Loucy (cell line): ENCODE results near the gene CHCHD6.
"Not testable (repeated sequence)": the region's sequence is repeated elsewhere in the genome, so short reads cannot be mapped to it uniquely, and the experiment has no call there.

Experiments used
- H2AFZ ChIP-seq: fragments of 200-600 bp; sonication (generic); 2 replicates; pipeline ENCODE4 v1.6.0; 2016; ENCODE audit warnings: antibody characterized with exemption, mild to moderate bottlenecking, low read length, moderate library complexity
- H3F3A ChIP-seq: fragments of 200-600 bp; 2 replicates; pipeline ENCODE4 v1.6.0; 2016; ENCODE audit warnings: antibody characterized with exemption, low read depth, mild to moderate bottlenecking
- H3K27me3 ChIP-seq: fragments of 200-600 bp; sonication (generic); 2 replicates; pipeline ENCODE4 v1.6.1; 2014; ENCODE audit warnings: low read length, mild to moderate bottlenecking; ENCODE audit not compliant: insufficient read depth, poor library complexity, severe bottlenecking
- H3K36me3 ChIP-seq: fragments of 200-600 bp; sonication (generic); 2 replicates; pipeline ENCODE4 v1.6.1; 2016; ENCODE audit warnings: low read length; ENCODE audit not compliant: insufficient read depth
- H3K4me1 ChIP-seq: fragments of 200-600 bp; sonication (generic); 2 replicates; pipeline ENCODE4 v1.5.1; 2014; ENCODE audit warnings: low read length, mild to moderate bottlenecking; ENCODE audit not compliant: insufficient read depth, poor library complexity, severe bottlenecking
- H3K4me2 ChIP-seq: fragments of 200-600 bp; sonication (generic); 2 replicates; pipeline ENCODE4 v1.6.0; 2014; ENCODE audit warnings: antibody characterized with exemption, low read length, low read depth, mild to moderate bottlenecking; ENCODE audit not compliant: poor library complexity, severe bottlenecking
- H3K4me3 ChIP-seq: fragments of 200-600 bp; sonication (generic); 2 replicates; pipeline ENCODE4 v1.5.1; 2014; ENCODE audit warnings: low read length, mild to moderate bottlenecking, mixed read lengths; ENCODE audit not compliant: poor library complexity, severe bottlenecking
- H3K79me2 ChIP-seq: fragments of 200-600 bp; sonication (generic); 2 replicates; pipeline ENCODE4 v1.6.1; 2014; ENCODE audit warnings: low read length; ENCODE audit not compliant: insufficient read depth
- H3K9ac ChIP-seq: fragments of 200-600 bp; sonication (generic); 2 replicates; pipeline ENCODE4 v1.6.0; 2014; ENCODE audit warnings: mild to moderate bottlenecking, low read depth, low read length, moderate library complexity; ENCODE audit not compliant: poor library complexity, severe bottlenecking
- H3K9me2 ChIP-seq: fragments of 200-600 bp; sonication (generic); replicated peaks from 2 replicates; pipeline ENCODE4 v1.6.1; 2016; ENCODE audit warnings: low read depth, low read length, mixed read lengths
- H3K9me3 ChIP-seq: fragments of 200-600 bp; sonication (generic); 2 replicates; pipeline ENCODE4 v1.6.1; 2014; ENCODE audit warnings: mild to moderate bottlenecking, antibody characterized with exemption, low read length, low read depth; ENCODE audit not compliant: insufficient read depth
- H4K20me1 ChIP-seq: fragments of 200-600 bp; sonication (generic); 2 replicates; pipeline ENCODE4 v1.6.0; 2014; ENCODE audit warnings: antibody characterized with exemption, low read length, mild to moderate bottlenecking; ENCODE audit not compliant: insufficient read depth, poor library complexity, severe bottlenecking
- CTCF ChIP-seq: fragments of 200-600 bp; sonication (generic); conservative IDR thresholded peaks from 2 replicates; pipeline ENCODE4 v1.5.1; 2014; ENCODE audit warnings: mild to moderate bottlenecking, antibody characterized with exemption, low read length
- EZH2phosphoT487 ChIP-seq: fragments of 200-600 bp; IDR thresholded peaks from 2 replicates; pipeline ENCODE4 v1.6.1; 2018; ENCODE audit warnings: antibody characterized with exemption, mild to moderate bottlenecking, moderate library complexity, borderline replicate concordance

CHCHD6 gene

GRCh38 chr3:126798521-126798920, 94.5 kb downstream of the CHCHD6 start:
- no peak overlapping the region for H3K9ac ChIP-seq
- no peak overlapping the region for H2AFZ ChIP-seq
- no peaks in the 10 kb centered on the region for H3K4me1 ChIP-seq
- H3K9me3 ChIP-seq: no peaks in the 10 kb centered on the region
- peaks cover 5% of the 10 kb centered on the region; the same call in 1 of the 2 replicates for H3K36me3 ChIP-seq
- H3F3A ChIP-seq: no peaks in the 10 kb centered on the region
- H3K4me3 ChIP-seq: no peak overlapping the region
- H3K9me2 ChIP-seq: no peaks in the 10 kb centered on the region
- H3K27me3 ChIP-seq: no peaks in the 10 kb centered on the region
- TF ChIP-seq EZH2phosphoT487 (no peak), CTCF (no peak)
- no peaks in the 10 kb centered on the region for H4K20me1 ChIP-seq
- H3K4me2 ChIP-seq: no peak overlapping the region
- no peaks in the 10 kb centered on the region for H3K79me2 ChIP-seq

GRCh38 chr3:126799099-126799498, 95.1 kb downstream of the CHCHD6 start:
- Histone ChIP-seq H3K36me3 (peaks cover 5% of the 10 kb centered on the region; the same call in 1 of the 2 replicates), H3K4me3 (no peak overlapping the region), H3F3A (no peaks in the 10 kb centered on the region), H2AFZ (no peak overlapping the region), H3K79me2 (no peaks in the 10 kb centered on the region), H3K9me3 (no peaks in the 10 kb centered on the region), H3K4me2 (no peak overlapping the region), H4K20me1 (no peaks in the 10 kb centered on the region), H3K9me2 (no peaks in the 10 kb centered on the region), H3K4me1 (no peaks in the 10 kb centered on the region), H3K27me3 (no peaks in the 10 kb centered on the region), H3K9ac (no peak overlapping the region)
- no peak for TF ChIP-seq EZH2phosphoT487
- no peak for TF ChIP-seq CTCF

GRCh38 chr3:126801312-126801711, 97.3 kb downstream of the CHCHD6 start:
- not testable (repeated sequence) for H4K20me1 ChIP-seq, H3K4me2 ChIP-seq, H3K4me1 ChIP-seq, H3K9me2 ChIP-seq, H3K27me3 ChIP-seq, H3F3A ChIP-seq, H2AFZ ChIP-seq, H3K79me2 ChIP-seq, H3K9ac ChIP-seq, H3K9me3 ChIP-seq, H3K36me3 ChIP-seq, H3K4me3 ChIP-seq

GRCh38 chr3:126807795-126808194, 103.8 kb downstream of the CHCHD6 start:
- no peaks in the 10 kb centered on the region for H3K4me1 ChIP-seq
- H3K4me2 ChIP-seq: no peak overlapping the region
- H3K4me3 ChIP-seq: no peak overlapping the region
- H3K36me3 ChIP-seq: no peaks in the 10 kb centered on the region
- H3K9me3 ChIP-seq: no peaks in the 10 kb centered on the region
- H4K20me1 ChIP-seq: no peaks in the 10 kb centered on the region
- no peaks in the 10 kb centered on the region for H3K79me2 ChIP-seq
- no peak for TF ChIP-seq EZH2phosphoT487
- no peak for TF ChIP-seq CTCF
- no peaks in the 10 kb centered on the region for H3K9me2 ChIP-seq
- no peaks in the 10 kb centered on the region for H3K27me3 ChIP-seq
- no peak overlapping the region for H3K9ac ChIP-seq
- H3F3A ChIP-seq: no peaks in the 10 kb centered on the region
- H2AFZ ChIP-seq: no peak overlapping the region
